IgD-negative memory B cell (primary cell): ENCODE data around the gene LPP. TPM values are rescaled to one million over a fixed set of nuclear protein-coding genes. Genes with fewer than 3 reads are reported as not detected.

Experiments
- H3K27ac Mint-ChIP-seq, 3 donors: one replicate each; pipeline ENCODE4 v1.8.0; 2020 to 2022; ENCODE audit warnings: mild to moderate bottlenecking in 3 of 3, mixed read lengths in 3 of 3, moderate library complexity in 1 of 3
- H3K27me3 Mint-ChIP-seq: one replicate; pipeline ENCODE4 v1.8.0; 2021; ENCODE audit warnings: mixed read lengths
- H3K36me3 Mint-ChIP-seq: one replicate; pipeline ENCODE4 v1.8.0; 2020; ENCODE audit warnings: mild to moderate bottlenecking, mixed read lengths
- H3K4me1 Mint-ChIP-seq, 3 donors: one replicate each; pipeline ENCODE4 v1.8.0; 2020 to 2022; ENCODE audit warnings: mixed read lengths in 3 of 3, mild to moderate bottlenecking in 1 of 3
- H3K4me3 Mint-ChIP-seq, 4 donors: one replicate each; pipeline ENCODE4 v1.8.0; 2020 to 2022; ENCODE audit warnings: mild to moderate bottlenecking in 4 of 4, mixed read lengths in 4 of 4, moderate library complexity in 3 of 4
- H3K9me3 Mint-ChIP-seq, 3 donors: one replicate each; pipeline ENCODE4 v1.8.0; 2020 to 2021; ENCODE audit warnings: mixed read lengths in 3 of 3, mild to moderate bottlenecking in 1 of 3
- polyA plus RNA-seq: library from polyadenylated mRNA; unstranded; fragments of 300-500 nt; fragmentation: Illumina TruSeq; gene quantifications from one replicate; pipeline ENCODE4 v1.2.3, GENCODE V29; 2021

Gene LPP
- polyA plus RNA-seq, 1 donor from 2014 or later, result 29.2 TPM

DNA sequence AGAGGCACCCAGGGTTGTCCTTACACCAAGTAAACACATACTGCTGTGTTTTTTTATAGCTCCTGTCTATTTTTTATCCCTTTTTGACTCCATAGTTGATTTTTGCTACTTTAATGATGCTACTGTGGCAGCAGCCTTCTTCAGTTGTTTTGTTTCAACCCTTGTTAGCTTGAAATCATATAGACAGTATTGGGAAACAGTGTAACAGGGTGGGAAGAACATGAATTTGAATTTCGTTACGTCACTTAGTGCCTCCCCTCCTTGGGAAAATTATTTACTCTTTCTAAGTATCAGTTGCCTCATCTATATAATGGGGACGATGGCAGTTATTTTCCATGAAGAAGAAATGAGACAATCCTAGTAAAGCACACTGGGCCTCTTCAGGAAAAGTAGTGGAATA lies 608.0 kb downstream of the LPP start:
- no peaks in the 10 kb centered on the region for H3K27me3 Mint-ChIP-seq
- no peak overlapping the region for H3K4me3 Mint-ChIP-seq
- no peaks in the 10 kb centered on the region for H3K9me3 Mint-ChIP-seq
- H3K27ac Mint-ChIP-seq, result no peak overlapping the region
- peaks cover 5% of the 10 kb centered on the region for H3K36me3 Mint-ChIP-seq
- H3K4me1 Mint-ChIP-seq, result peaks cover 0 to 4% (median 1%) of the 10 kb centered on the region in 3 donors

- Mint-ChIP-seq H3K9me3 (no peaks in the 10 kb centered on the region), H3K27ac (no peak overlapping the region), H3K4me1 (no peaks in the 10 kb centered on the region), H3K4me3 (no peak overlapping the region), H3K36me3 (peaks cover 5% of the 10 kb centered on the region), H3K27me3 (no peaks in the 10 kb centered on the region)
These were observed 610.7 kb downstream of the LPP start for GRCh38 chr3:188764609-188765008.

DNA sequence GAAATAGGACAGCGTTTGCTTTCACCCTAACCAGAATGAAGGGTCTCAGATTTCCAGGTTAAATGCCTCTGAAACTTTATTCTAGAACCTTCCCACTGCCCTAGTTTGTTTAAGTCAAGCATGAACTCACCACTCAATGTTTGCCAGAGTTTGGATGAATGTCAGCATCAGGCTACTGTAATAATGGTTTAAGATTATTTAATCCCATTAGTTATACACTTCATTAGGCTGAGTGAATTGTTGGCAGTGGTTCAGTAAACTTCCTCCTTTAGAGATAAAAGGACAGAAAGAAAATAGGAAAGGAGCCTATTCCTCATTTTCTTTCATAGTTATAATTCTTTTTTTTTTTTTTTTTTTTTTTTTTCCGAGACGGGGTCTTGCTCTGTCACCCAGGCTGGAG lies 615.9 kb downstream of the LPP start:
- Mint-ChIP-seq H3K27ac (no peak overlapping the region), H3K36me3 (peaks cover 5% of the 10 kb centered on the region), H3K4me3 (no peak overlapping the region), H3K27me3 (no peaks in the 10 kb centered on the region), H3K4me1 (no peaks in the 10 kb centered on the region), H3K9me3 (no peaks in the 10 kb centered on the region)

- Mint-ChIP-seq H3K27me3 (no peaks in the 10 kb centered on the region), H3K9me3 (no peaks in the 10 kb centered on the region), H3K27ac (no peak overlapping the region)
These were observed 618.9 kb downstream of the LPP start for GRCh38 chr3:188772886-188773285.

DNA sequence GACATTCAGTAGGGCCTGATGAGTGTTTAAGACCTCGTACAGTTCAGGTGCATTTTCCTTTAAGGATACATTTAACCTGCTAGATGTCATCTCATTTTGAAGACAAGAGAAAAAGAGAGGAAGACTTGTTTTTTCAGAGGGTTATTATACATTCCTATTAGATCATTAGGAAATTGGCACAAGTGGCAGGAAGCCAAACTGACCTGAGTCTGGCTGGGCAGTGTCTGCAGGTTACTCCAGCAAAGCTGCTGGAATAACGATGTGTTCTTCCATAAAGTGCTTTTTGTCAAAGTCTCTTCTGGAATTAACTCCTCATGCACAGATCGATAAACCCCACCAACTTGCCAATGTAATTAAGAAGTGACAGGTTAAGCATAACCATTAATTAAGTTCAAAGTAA lies 621.5 kb downstream of the LPP start:
- H3K9me3 Mint-ChIP-seq, result no peaks in the 10 kb centered on the region
- no peak overlapping the region for H3K4me3 Mint-ChIP-seq
- H3K36me3 Mint-ChIP-seq, result peaks cover 16% of the 10 kb centered on the region
- peaks cover 0 to 3% (median 1%) of the 10 kb centered on the region in 3 donors for H3K4me1 Mint-ChIP-seq
- H3K27ac Mint-ChIP-seq, result no peak overlapping the region
- H3K27me3 Mint-ChIP-seq, result no peaks in the 10 kb centered on the region

More at GRCh38 chr3:188772886-188773285, 618.9 kb downstream of the LPP start:
- Mint-ChIP-seq H3K36me3 (peaks cover 15% of the 10 kb centered on the region), H3K4me3 (no peak overlapping the region), H3K4me1 (peaks cover 0 to 3% (median 1%) of the 10 kb centered on the region in 3 donors)

GRCh38 chr3:188776447-188776846 lies 622.5 kb downstream of the LPP start:
- H3K4me1 Mint-ChIP-seq, result peaks cover 0 to 5% (median 1%) of the 10 kb centered on the region in 3 donors
- peaks cover 16% of the 10 kb centered on the region for H3K36me3 Mint-ChIP-seq
- H3K27ac Mint-ChIP-seq, result no peak overlapping the region
- H3K27me3 Mint-ChIP-seq, result no peaks in the 10 kb centered on the region
- H3K4me3 Mint-ChIP-seq, result no peak overlapping the region
- H3K9me3 Mint-ChIP-seq, result peaks cover 0 to 1% (median 0%) of the 10 kb centered on the region in 3 donors

DNA sequence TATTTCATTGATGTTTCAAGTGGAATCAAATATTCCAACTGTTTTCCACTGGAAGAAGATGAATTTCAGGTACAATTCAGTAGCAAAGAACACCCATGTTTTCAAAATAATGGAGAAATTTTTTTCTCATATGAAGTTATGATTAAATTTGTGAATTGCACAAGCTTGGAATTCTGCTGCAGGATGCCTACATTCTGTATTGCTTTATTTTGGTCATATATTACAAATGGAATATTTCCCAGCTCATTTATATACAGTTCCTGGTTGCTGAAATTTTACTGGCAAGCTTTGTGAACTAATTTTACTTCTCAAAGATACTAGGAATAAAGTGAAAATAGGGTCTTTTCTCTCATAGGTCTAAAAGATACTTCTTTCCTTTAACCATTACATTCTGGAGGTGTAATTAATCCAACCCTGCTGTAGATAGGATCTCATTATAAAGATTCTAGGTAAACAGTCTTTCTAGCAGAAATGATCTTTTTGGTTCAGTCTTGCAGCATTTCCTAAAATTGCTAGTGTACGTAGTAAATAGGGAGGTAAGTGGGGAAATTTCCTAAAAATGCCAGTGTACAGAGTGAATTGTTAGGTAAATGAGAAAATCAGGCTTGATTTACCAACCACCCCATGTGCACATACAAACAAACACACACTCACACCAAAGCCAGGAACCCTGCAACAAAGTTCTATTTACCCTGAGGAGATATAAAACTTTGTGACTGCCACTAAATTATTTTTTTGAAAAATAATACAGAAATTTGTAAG lies 624.3 kb downstream of the LPP start:
- H3K27ac Mint-ChIP-seq, result no peak overlapping the region
- peaks cover 0 to 9% (median 5%) of the 10 kb centered on the region in 3 donors for H3K4me1 Mint-ChIP-seq
- H3K9me3 Mint-ChIP-seq, result peaks cover 0 to 1% (median 0%) of the 10 kb centered on the region in 3 donors
- no peak overlapping the region for H3K4me3 Mint-ChIP-seq
- no peaks in the 10 kb centered on the region for H3K27me3 Mint-ChIP-seq
- peaks cover 12% of the 10 kb centered on the region for H3K36me3 Mint-ChIP-seq

- Mint-ChIP-seq H3K4me3 (no peak overlapping the region), H3K9me3 (peaks cover 0 to 1% (median 0%) of the 10 kb centered on the region in 3 donors), H3K27me3 (no peaks in the 10 kb centered on the region), H3K4me1 (peaks cover 0 to 9% (median 5%) of the 10 kb centered on the region in 3 donors), H3K36me3 (peaks cover 12% of the 10 kb centered on the region), H3K27ac (no peak overlapping the region)
These were observed 625.5 kb downstream of the LPP start for GRCh38 chr3:188779281-188779980.

GRCh38 chr3:188780193-188781147 lies 626.5 kb downstream of the LPP start:
- Mint-ChIP-seq H3K27ac (no peak overlapping the region), H3K4me3 (no peak overlapping the region), H3K4me1 (peaks cover 0 to 9% (median 5%) of the 10 kb centered on the region in 3 donors)

DNA sequence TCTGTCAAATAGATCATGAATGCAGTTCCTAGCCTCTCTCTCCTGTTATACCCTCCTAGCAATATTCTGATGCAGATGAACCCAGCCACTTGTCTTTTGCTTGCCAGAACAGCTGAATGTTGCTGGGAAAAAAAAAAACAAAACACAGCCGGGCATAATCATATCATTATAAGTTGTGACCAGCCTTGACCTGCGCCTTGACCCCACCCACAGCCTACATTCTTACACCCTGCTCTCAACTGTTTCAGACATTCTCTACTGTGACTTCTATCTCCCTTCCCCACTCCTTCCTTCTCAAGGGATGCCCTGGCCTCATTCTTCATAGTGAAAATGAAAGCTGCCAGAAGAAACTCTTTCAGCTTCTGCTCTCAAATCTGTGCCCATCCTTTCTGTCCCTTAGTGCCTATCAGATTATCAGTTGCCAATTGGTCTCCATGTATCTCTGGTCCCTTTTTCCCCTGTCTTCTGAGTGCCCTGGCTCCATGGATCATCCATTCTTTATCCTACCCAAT lies 628.7 kb downstream of the LPP start:
- Mint-ChIP-seq H3K27ac (no peak overlapping the region), H3K4me1 (peaks cover 0 to 7% (median 4%) of the 10 kb centered on the region in 3 donors), H3K27me3 (no peaks in the 10 kb centered on the region)

More at GRCh38 chr3:188780193-188781147, 626.5 kb downstream of the LPP start:
- Mint-ChIP-seq H3K36me3 (peaks cover 8% of the 10 kb centered on the region), H3K27me3 (no peaks in the 10 kb centered on the region), H3K9me3 (peaks cover 0 to 1% (median 0%) of the 10 kb centered on the region in 3 donors)

GRCh38 chr3:188786424-188786823 lies 632.5 kb downstream of the LPP start:
- H3K4me3 Mint-ChIP-seq, result no peak overlapping the region

More for the DNA sequence above, 628.7 kb downstream of the LPP start:
- Mint-ChIP-seq H3K4me3 (no peak overlapping the region), H3K36me3 (peaks cover 3% of the 10 kb centered on the region), H3K9me3 (peaks cover 0 to 1% (median 0%) of the 10 kb centered on the region in 3 donors)

GRCh38 chr3:188788621-188789081 lies 634.7 kb downstream of the LPP start:
- no peak overlapping the region for H3K4me3 Mint-ChIP-seq
- H3K27ac Mint-ChIP-seq, result no peak overlapping the region
- H3K36me3 Mint-ChIP-seq, result peaks cover 3% of the 10 kb centered on the region
- H3K4me1 Mint-ChIP-seq, result peaks cover 0 to 1% (median 0%) of the 10 kb centered on the region in 3 donors
- no peaks in the 10 kb centered on the region for H3K9me3 Mint-ChIP-seq
- H3K27me3 Mint-ChIP-seq, result no peaks in the 10 kb centered on the region

More at GRCh38 chr3:188786424-188786823, 632.5 kb downstream of the LPP start:
- H3K27me3 Mint-ChIP-seq, result no peaks in the 10 kb centered on the region
- no peaks in the 10 kb centered on the region for H3K9me3 Mint-ChIP-seq
- H3K4me1 Mint-ChIP-seq, result peaks cover 0 to 5% (median 4%) of the 10 kb centered on the region in 3 donors
- H3K27ac Mint-ChIP-seq, result no peak overlapping the region
- no peaks in the 10 kb centered on the region for H3K36me3 Mint-ChIP-seq

DNA sequence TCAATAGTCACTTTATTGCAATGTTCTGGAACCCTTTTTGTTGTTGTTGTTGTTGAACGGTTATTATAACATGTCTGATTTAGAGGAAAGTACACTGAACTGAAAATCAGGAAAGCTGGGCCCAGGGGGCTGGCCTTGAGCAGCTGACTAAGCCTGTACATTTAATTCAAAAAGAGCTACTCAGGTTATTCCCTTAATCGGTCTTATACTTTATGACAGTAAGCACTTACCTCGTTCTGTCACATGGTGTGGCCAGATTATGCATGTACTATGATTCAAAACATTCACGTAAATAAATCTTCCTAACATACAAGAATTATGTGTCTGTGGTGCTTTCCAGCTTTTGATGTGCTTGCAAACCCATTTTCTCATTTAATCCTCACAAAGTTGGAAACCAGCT lies 635.3 kb downstream of the LPP start:
- peaks cover 0 to 1% (median 0%) of the 10 kb centered on the region in 3 donors for H3K4me1 Mint-ChIP-seq
- H3K4me3 Mint-ChIP-seq, result no peak overlapping the region
- no peaks in the 10 kb centered on the region for H3K27me3 Mint-ChIP-seq
- no peaks in the 10 kb centered on the region for H3K9me3 Mint-ChIP-seq
- peaks cover 3% of the 10 kb centered on the region for H3K36me3 Mint-ChIP-seq
- no peak overlapping the region for H3K27ac Mint-ChIP-seq

DNA sequence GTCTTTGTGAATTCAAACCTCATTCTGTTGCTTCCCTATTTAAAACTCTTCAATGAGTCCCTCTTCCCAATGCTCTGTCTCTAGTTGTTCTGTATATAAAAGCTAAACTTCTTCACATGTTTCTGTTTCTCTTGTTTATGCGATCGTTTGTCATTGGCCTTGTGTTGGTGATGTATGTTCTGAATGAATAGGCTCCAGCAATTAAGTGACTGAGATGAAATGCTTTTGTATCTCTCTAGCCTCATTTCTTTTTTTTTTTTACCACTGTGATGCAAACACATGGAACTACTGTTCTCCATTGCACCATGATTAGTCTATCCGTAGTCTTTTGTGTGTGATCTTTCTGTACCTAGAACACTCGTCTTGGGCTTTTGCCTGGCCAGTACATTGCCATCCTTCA lies 637.4 kb downstream of the LPP start:
- no peak overlapping the region for H3K4me3 Mint-ChIP-seq
- H3K36me3 Mint-ChIP-seq, result peaks cover 3% of the 10 kb centered on the region
- H3K27ac Mint-ChIP-seq, result no peak overlapping the region
- no peaks in the 10 kb centered on the region for H3K9me3 Mint-ChIP-seq
- peaks cover 7 to 8% (median 7%) of the 10 kb centered on the region in 3 donors for H3K4me1 Mint-ChIP-seq
- no peaks in the 10 kb centered on the region for H3K27me3 Mint-ChIP-seq
